ENCODE data around the gene AMT.

AMT gene

DNA sequence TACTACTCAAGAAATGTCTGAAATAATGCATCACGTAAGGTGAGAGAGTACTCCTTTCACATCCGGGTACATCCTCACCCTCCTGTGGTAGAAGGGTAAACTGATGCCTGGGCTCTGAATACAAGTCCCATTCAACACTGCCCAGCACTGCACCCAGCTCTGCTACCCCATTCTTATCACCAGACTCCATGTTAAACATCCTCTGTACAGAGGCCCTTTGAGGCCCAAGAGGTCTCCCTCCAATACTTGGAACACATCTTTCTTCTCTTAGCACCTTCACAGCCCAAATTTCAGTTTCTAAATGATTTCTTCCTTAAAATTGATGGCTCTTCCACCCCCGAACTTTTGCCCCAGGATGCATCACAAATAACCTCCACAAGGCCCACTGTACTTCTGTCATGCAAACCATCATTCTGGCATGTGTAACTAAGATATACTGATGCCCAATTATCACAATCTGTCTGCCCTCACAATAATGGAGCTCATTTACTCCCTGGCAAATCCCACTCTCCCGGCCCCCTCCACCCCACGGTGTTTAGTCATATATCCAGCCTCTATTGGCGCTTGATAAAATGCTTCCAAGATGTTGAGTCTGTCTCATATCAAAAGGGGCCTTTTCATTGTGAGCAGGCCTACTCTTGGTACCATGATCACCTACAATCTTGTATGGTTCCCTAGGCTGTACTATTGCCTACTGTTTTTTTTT lies 51.5 kb downstream of the AMT start:
- peaks cover 63% of the 10 kb centered on the region for H3K79me2 ChIP-seq (ENCODE audit: insufficient read depth, low read length)
- H3K36me3 ChIP-seq (ENCODE audit: insufficient read depth, low read length), result peaks cover 84% of the 10 kb centered on the region; the same call in 1 of the 2 replicates
- H3K4me1 ChIP-seq (ENCODE audit: insufficient read depth, low read length, poor library complexity, severe bottlenecking), result no peaks in the 10 kb centered on the region
- H3K4me2 ChIP-seq (ENCODE audit: low read depth, low read length, poor library complexity, severe bottlenecking), result no peak overlapping the region
- H4K20me1 ChIP-seq (ENCODE audit: insufficient read depth, low read length, poor library complexity, severe bottlenecking), result peaks cover 51% of the 10 kb centered on the region
- no peak overlapping the region for H3K4me3 ChIP-seq (ENCODE audit: low read length, poor library complexity, severe bottlenecking)
- H3K9ac ChIP-seq (ENCODE audit: low read depth, low read length, poor library complexity, severe bottlenecking), result no peak overlapping the region
- H3K9me2 ChIP-seq (replicated peaks; ENCODE audit: low read depth, low read length), result no peaks in the 10 kb centered on the region
- TF ChIP-seq EZH2phosphoT487 (IDR thresholded peaks at IDR 0.05; ENCODE audit: borderline replicate concordance), result no peak
- TF ChIP-seq, protein P1, sequence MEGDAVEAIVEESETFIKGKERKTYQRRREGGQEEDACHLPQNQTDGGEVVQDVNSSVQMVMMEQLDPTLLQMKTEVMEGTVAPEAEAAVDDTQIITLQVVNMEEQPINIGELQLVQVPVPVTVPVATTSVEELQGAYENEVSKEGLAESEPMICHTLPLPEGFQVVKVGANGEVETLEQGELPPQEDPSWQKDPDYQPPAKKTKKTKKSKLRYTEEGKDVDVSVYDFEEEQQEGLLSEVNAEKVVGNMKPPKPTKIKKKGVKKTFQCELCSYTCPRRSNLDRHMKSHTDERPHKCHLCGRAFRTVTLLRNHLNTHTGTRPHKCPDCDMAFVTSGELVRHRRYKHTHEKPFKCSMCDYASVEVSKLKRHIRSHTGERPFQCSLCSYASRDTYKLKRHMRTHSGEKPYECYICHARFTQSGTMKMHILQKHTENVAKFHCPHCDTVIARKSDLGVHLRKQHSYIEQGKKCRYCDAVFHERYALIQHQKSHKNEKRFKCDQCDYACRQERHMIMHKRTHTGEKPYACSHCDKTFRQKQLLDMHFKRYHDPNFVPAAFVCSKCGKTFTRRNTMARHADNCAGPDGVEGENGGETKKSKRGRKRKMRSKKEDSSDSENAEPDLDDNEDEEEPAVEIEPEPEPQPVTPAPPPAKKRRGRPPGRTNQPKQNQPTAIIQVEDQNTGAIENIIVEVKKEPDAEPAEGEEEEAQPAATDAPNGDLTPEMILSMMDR (conservative IDR thresholded peaks at IDR 0.05; ENCODE audit: low read length), result no peak
- no peaks in the 10 kb centered on the region for H3K9me3 ChIP-seq (ENCODE audit: insufficient read depth, low read depth, low read length)
- H2AFZ ChIP-seq (ENCODE audit: low read length), result no peak overlapping the region
- H3F3A ChIP-seq (ENCODE audit: low read depth), result no peaks in the 10 kb centered on the region
- no peaks in the 10 kb centered on the region for H3K27me3 ChIP-seq (ENCODE audit: insufficient read depth, low read length, poor library complexity, severe bottlenecking)

Measured in Loucy (cell line).